ENCODE data around the gene SEPTIN2.
"Not testable (repeated sequence)": the region's sequence is repeated elsewhere in the genome, so short reads cannot be mapped to it uniquely, and the experiment has no call there.

GRCh38 chr2:241392753-241393152 lies 77.0 kb downstream of the SEPTIN2 start:
- TF ChIP-seq CTCF, POLR2A (IDR thresholded peaks at IDR 0.05): not testable (repeated sequence)
